GF-D8 (cell line): ENCODE results near the gene DNPEP.
"Not testable (repeated sequence)": the region's sequence is repeated elsewhere in the genome, so short reads cannot be mapped to it uniquely, and the experiment has no call there.

Source experiments
- DNase-seq: peaks from one replicate; lab custom pipeline; 2025; lab: John Stamatoyannopoulos, UW

Gene DNPEP

GRCh38 chr2:219419331-219420197 is 31.9 kb upstream of the DNPEP start:
- no peak for DNase-seq

GRCh38 chr2:219419012-219419324 is 31.3 kb upstream of the DNPEP start:
- no peak for DNase-seq

- no peak for DNase-seq
Measured at GRCh38 chr2:219418155-219419011, 30.7 kb upstream of the DNPEP start, which contains the start of gene DES. TSS of gene DES (plus strand) at chr2:219418377. CDS start at chr2:219418463, 86 bp downstream.

GRCh38 chr2:219417374-219417773 is 29.7 kb upstream of the DNPEP start:
- DNase-seq: no peak

- no peak for DNase-seq
Measured at GRCh38 chr2:219416938-219417337, 29.2 kb upstream of the DNPEP start.

GRCh38 chr2:219416235-219416602 is 28.5 kb upstream of the DNPEP start:
- DNase-seq: no peak

GRCh38 chr2:219415580-219416234 is 28.0 kb upstream of the DNPEP start:
- DNase-seq: no peak

GRCh38 chr2:219414857-219415256 is 27.1 kb upstream of the DNPEP start:
- no peak for DNase-seq

- no peak for DNase-seq
Measured at GRCh38 chr2:219410390-219410789, 22.7 kb upstream of the DNPEP start.

GRCh38 chr2:219409619-219410018 is 21.9 kb upstream of the DNPEP start:
- DNase-seq: no peak

- DNase-seq: no peak
Measured at GRCh38 chr2:219408631-219409030, 20.9 kb upstream of the DNPEP start.

GRCh38 chr2:219408204-219408603 is 20.5 kb upstream of the DNPEP start:
- DNase-seq: no peak

GRCh38 chr2:219407343-219407742 is 19.6 kb upstream of the DNPEP start:
- DNase-seq: not testable (repeated sequence)

- DNase-seq: no peak
Measured at GRCh38 chr2:219406861-219407230, 19.1 kb upstream of the DNPEP start.

GRCh38 chr2:219405958-219406860 is 18.5 kb upstream of the DNPEP start:
- DNase-seq: no peak

GRCh38 chr2:219405451-219405850 is 17.7 kb upstream of the DNPEP start:
- DNase-seq: no peak

- DNase-seq: no peak
Measured at GRCh38 chr2:219404954-219405353, 17.2 kb upstream of the DNPEP start.

GRCh38 chr2:219404291-219404910 is 16.7 kb upstream of the DNPEP start:
- no peak for DNase-seq

- DNase-seq: no peak
Measured at GRCh38 chr2:219403861-219404260, 16.1 kb upstream of the DNPEP start.

GRCh38 chr2:219402665-219403515 is 15.2 kb upstream of the DNPEP start:
- DNase-seq: peak; percentile 8
